Fibroblast of lung (primary cell): ENCODE measurements around the gene ZNF529. TPM values are rescaled to one million over a fixed set of nuclear protein-coding genes. Genes with fewer than 3 reads are reported as not detected.

Experiments
- DNase-seq, 2 donors: peaks; one replicate each; pipeline versions ENCODE4 v3.0.0 to v3.0.0-alpha.2; 2010; ENCODE audit warnings: low read depth in 2 of 2
- H2AFZ ChIP-seq: 2 replicates; pipeline ENCODE4 v1.5.1; 2012; ENCODE audit warnings: low read length, control low read depth, inconsistent platforms
- H3K27ac ChIP-seq: 2 replicates; pipeline ENCODE4 v1.5.1; 2011; ENCODE audit warnings: low read length, control low read depth; ENCODE audit not compliant: insufficient read depth
- H3K27me3 ChIP-seq: 2 replicates; pipeline ENCODE4 v1.5.1; 2011; ENCODE audit warnings: mild to moderate bottlenecking, low read length; ENCODE audit not compliant: control insufficient read depth, insufficient read depth
- H3K36me3 ChIP-seq: 2 replicates; pipeline ENCODE4 v1.5.1; 2011; ENCODE audit warnings: low read length; ENCODE audit not compliant: control insufficient read depth, insufficient read depth
- H3K4me1 ChIP-seq: 2 replicates; pipeline ENCODE4 v1.5.1; 2011; ENCODE audit warnings: low read length; ENCODE audit not compliant: control insufficient read depth, insufficient read depth; ENCODE audit errors: extremely low read depth
- H3K4me2 ChIP-seq: 2 replicates; pipeline ENCODE4 v1.5.1; 2011; ENCODE audit warnings: low read length, control low read depth; ENCODE audit not compliant: insufficient read depth; ENCODE audit errors: extremely low read depth
- H3K4me3 ChIP-seq, 4 experiments: fragments of 200-600 bp in 1 of 4; sonication (generic) in 1 of 4; replicated peaks in 1 of 4; 2 replicates each; pipeline ENCODE4 v1.5.1; 2011 to 2016; ENCODE audit warnings: low read length in 4 of 4, low read depth in 3 of 4, mild to moderate bottlenecking in 3 of 4, control low read depth in 2 of 4, inconsistent platforms in 1 of 4, mixed read lengths in 1 of 4; ENCODE audit not compliant: insufficient read depth in 1 of 4; ENCODE audit errors: control extremely low read depth in 1 of 4
- H3K79me2 ChIP-seq: 2 replicates; pipeline ENCODE4 v1.5.1; 2012; ENCODE audit warnings: mild to moderate bottlenecking, low read length, inconsistent platforms; ENCODE audit not compliant: control insufficient read depth, insufficient read depth
- H3K9ac ChIP-seq: 2 replicates; pipeline ENCODE4 v1.5.1; 2011; ENCODE audit warnings: mild to moderate bottlenecking, low read length, control low read depth; ENCODE audit not compliant: insufficient read depth
- H3K9me3 ChIP-seq: 2 replicates; pipeline ENCODE4 v1.5.1; 2012; ENCODE audit warnings: low read depth, low read length; ENCODE audit not compliant: control insufficient read depth, insufficient read depth
- H4K20me1 ChIP-seq: 2 replicates; pipeline ENCODE4 v1.5.1; 2011; ENCODE audit warnings: low read length; ENCODE audit not compliant: control insufficient read depth, insufficient read depth; ENCODE audit errors: extremely low read depth
- EZH2 ChIP-seq: IDR thresholded peaks from 2 replicates; pipeline ENCODE4 v1.5.1; 2012; ENCODE audit warnings: low read length, control low read depth, mild to moderate bottlenecking; ENCODE audit errors: missing control alignments
- polyA plus RNA-seq, 2 donors: library from polyadenylated mRNA; depleted of rRNA in 1 of 2; stranded (reverse) in 1 of 2; unstranded in 1 of 2; fragments of >200 nt; gene quantifications; 2 replicates each; pipeline ENCODE4 v1.2.1, GENCODE V29; 2011 to 2012; ENCODE audit warnings: missing spikeins in 1 of 2
- total RNA-seq: library from RNA; depleted of rRNA; stranded (reverse); fragments of >200 nt; gene quantifications from 2 replicates; pipeline ENCODE4 v1.2.1, GENCODE V29; 2014
- TF ChIP-seq, protein P1 (sequence below), 2 donors: IDR thresholded peaks in 1 of 2; conservative IDR thresholded peaks in 1 of 2; 1 replicate in 1 of 2; 2 replicates in 1 of 2; pipeline ENCODE4 v1.5.1; 2011 to 2012; ENCODE audit warnings: low read length in 2 of 2, control low read depth in 1 of 2, inconsistent platforms in 1 of 2, low read depth in 1 of 2, mild to moderate bottlenecking in 1 of 2

Gene ZNF529
- total and polyA plus RNA-seq, 2 donors (not counting 1 experiment from before 2014, with no cell fraction given), result 7.7 to 10.2 TPM

- H3K9ac ChIP-seq, result no peak overlapping the region
- H3K4me1 ChIP-seq, result no peaks in the 10 kb centered on the region
- no peaks in the 10 kb centered on the region for H4K20me1 ChIP-seq
- TF ChIP-seq, protein P1, sequence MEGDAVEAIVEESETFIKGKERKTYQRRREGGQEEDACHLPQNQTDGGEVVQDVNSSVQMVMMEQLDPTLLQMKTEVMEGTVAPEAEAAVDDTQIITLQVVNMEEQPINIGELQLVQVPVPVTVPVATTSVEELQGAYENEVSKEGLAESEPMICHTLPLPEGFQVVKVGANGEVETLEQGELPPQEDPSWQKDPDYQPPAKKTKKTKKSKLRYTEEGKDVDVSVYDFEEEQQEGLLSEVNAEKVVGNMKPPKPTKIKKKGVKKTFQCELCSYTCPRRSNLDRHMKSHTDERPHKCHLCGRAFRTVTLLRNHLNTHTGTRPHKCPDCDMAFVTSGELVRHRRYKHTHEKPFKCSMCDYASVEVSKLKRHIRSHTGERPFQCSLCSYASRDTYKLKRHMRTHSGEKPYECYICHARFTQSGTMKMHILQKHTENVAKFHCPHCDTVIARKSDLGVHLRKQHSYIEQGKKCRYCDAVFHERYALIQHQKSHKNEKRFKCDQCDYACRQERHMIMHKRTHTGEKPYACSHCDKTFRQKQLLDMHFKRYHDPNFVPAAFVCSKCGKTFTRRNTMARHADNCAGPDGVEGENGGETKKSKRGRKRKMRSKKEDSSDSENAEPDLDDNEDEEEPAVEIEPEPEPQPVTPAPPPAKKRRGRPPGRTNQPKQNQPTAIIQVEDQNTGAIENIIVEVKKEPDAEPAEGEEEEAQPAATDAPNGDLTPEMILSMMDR (conservative IDR thresholded peaks at IDR 0.05 in 1 of 2, IDR thresholded peaks at IDR 0.05 in 1 of 2; ENCODE audit: low read depth in 1 of 2, low read length in 2 of 2), result no peak
- no peak for TF ChIP-seq EZH2
- H3K36me3 ChIP-seq, result no peaks in the 10 kb centered on the region
- no peak overlapping the region for H3K4me3 ChIP-seq
- H2AFZ ChIP-seq, result no peak overlapping the region
- H3K27ac ChIP-seq, result no peak overlapping the region
- no peaks in the 10 kb centered on the region for H3K9me3 ChIP-seq
- no peak overlapping the region for H3K4me2 ChIP-seq
- H3K79me2 ChIP-seq, result no peaks in the 10 kb centered on the region
- no peaks in the 10 kb centered on the region for H3K27me3 ChIP-seq
- DNase-seq, result no peak
These were observed 71.1 kb downstream of the ZNF529 start for GRCh38 chr19:36501973-36502372.

DNA sequence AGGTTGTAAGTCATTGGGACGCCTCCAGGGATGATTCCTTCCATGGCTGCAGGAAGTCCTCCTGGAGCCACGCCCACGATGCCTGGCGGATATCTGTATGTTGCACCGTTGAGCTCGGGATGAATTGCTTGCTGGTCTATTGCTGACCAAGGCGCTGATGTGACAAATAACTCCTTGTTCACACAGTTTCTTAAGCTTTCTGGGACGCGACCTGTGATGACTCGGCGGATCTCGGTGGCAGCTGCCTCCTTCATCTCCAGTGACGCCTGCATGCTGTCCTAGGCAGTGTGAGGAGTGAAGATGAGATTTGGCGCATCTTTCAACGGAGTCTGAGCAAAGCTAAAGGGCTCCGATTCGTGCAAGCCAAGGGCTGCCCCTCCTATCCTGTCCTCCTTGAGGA is 76.1 kb downstream of the ZNF529 start:
- Histone ChIP-seq H3K9ac (no peak overlapping the region), H3K36me3 (no peaks in the 10 kb centered on the region)

More for the DNA sequence above, 76.1 kb downstream of the ZNF529 start:
- no peaks in the 10 kb centered on the region for H3K9me3 ChIP-seq
- no peaks in the 10 kb centered on the region for H4K20me1 ChIP-seq
- no peaks in the 10 kb centered on the region for H3K27me3 ChIP-seq
- no peak overlapping the region for H2AFZ ChIP-seq
- H3K4me3 ChIP-seq, result no peak overlapping the region
- H3K27ac ChIP-seq, result no peak overlapping the region
- H3K79me2 ChIP-seq, result no peaks in the 10 kb centered on the region
- no peaks in the 10 kb centered on the region for H3K4me1 ChIP-seq
- no peak for DNase-seq
- TF ChIP-seq, protein P1 (conservative IDR thresholded peaks at IDR 0.05 in 1 of 2, IDR thresholded peaks at IDR 0.05 in 1 of 2; ENCODE audit: low read depth in 1 of 2, low read length in 2 of 2), result no peak
- no peak overlapping the region for H3K4me2 ChIP-seq

Other genes starting within 250 kb of the ZNF529 start
- 6.4 and 8.1 TPM in 2 replicates for gene ZFP14, start 194.1 kb downstream of the ZNF529 start, total RNA-seq
- 0.88 and 1.2 TPM in 2 replicates for gene ZFP14, start 194.1 kb downstream of the ZNF529 start, polyA plus RNA-seq
- 8.5 and 9.2 TPM in 2 replicates for gene ZFP82, start 154.6 kb downstream of the ZNF529 start, total RNA-seq
- gene ZFP82, start 154.6 kb downstream of the ZNF529 start, polyA plus RNA-seq, result 4.5 and 5.6 TPM in 2 replicates
- 14.4 and 15.4 TPM in 2 replicates for gene ZNF566, start 83.7 kb downstream of the ZNF529 start, total RNA-seq
- gene ZNF566, start 83.7 kb downstream of the ZNF529 start, polyA plus RNA-seq, result 4.3 and 6.0 TPM in 2 replicates
- 17.5 and 21.3 TPM in 2 replicates for gene ZNF260, start 45.0 kb downstream of the ZNF529 start, total RNA-seq
- gene ZNF260, start 45.0 kb downstream of the ZNF529 start, polyA plus RNA-seq, result 8.2 and 9.4 TPM in 2 replicates
- 13.4 and 16.0 TPM in 2 replicates for gene ZNF382, start 32.0 kb upstream of the ZNF529 start, total RNA-seq
- 0.77 and 1.0 TPM in 2 replicates for gene ZNF382, start 32.0 kb upstream of the ZNF529 start, polyA plus RNA-seq
- gene ZNF461, start 93.5 kb upstream of the ZNF529 start, total RNA-seq, result 14.9 and 15.7 TPM in 2 replicates
- gene ZNF461, start 93.5 kb upstream of the ZNF529 start, polyA plus RNA-seq, result 3.0 and 3.5 TPM in 2 replicates
- 5.9 and 6.9 TPM in 2 replicates for gene ZNF567, start 114.3 kb upstream of the ZNF529 start, total RNA-seq
- 4.3 and 5.6 TPM in 2 replicates for gene ZNF567, start 114.3 kb upstream of the ZNF529 start, polyA plus RNA-seq
- 1.2 and 1.8 TPM in 2 replicates for gene ZNF850, start 199.5 kb upstream of the ZNF529 start, total RNA-seq
- gene ZNF850, start 199.5 kb upstream of the ZNF529 start, polyA plus RNA-seq, result 1.4 and 1.6 TPM in 2 replicates